Esophagus squamous epithelium (tissue), 4 donors: Measurements from ENCODE around the gene ULBP1.
"Not testable (repeated sequence)": the region's sequence is repeated elsewhere in the genome, so short reads cannot be mapped to it uniquely, and the experiment has no call there.

Experiments used
- POLR2A ChIP-seq, 4 donors: fragments of 450-650 bp; IDR thresholded peaks; one replicate each; pipeline ENCODE4 v1.6.1; 2017; ENCODE audit warnings: antibody characterized with exemption in 4 of 4, mild to moderate bottlenecking in 4 of 4, moderate library complexity in 3 of 4
- TF ChIP-seq, protein P1 (sequence below), 6 experiments: fragments of 450-650 bp in 4 of 6; fragments of 200-600 bp in 2 of 6; sonication (generic) in 2 of 6; IDR thresholded peaks; one replicate each; pipeline ENCODE4 v1.5.1; 2016 to 2019; ENCODE audit warnings: antibody characterized with exemption in 6 of 6, mild to moderate bottlenecking in 4 of 6, moderate library complexity in 4 of 6

DNA sequence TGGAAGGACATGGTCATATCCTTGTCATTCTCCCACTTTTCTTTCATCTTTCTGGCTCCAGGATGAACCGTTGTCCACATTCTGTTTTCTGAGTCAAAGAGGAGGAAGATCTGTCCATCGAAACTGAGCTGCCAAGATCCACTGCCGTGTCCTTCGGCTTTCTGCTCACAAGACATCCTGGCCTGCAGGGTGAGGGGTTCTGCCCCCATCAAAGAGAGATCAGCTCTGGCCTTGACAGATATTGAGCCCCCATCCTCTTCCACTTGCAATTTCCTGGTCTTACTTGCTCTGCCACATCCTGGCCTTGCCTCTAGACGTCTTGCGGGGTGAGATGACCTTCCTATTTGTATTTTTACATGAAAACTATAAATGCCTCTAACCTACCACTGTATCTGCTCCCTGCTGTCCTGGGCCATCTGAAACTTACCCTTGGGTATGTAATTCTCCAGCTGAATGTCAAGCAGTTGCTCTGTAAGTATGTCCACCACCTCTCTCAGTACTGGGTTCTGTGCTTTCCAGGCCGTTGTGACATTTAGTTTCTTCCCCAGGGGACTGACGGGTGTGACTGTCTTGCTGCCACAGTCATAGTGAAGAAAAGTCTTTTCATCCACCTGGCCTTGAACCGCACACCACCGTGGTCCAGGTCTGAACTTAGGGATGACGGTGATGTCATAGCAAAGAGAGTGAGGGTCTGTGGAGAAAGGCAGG is 44.5 kb upstream of the ULBP1 start:
- TF ChIP-seq, protein P1, sequence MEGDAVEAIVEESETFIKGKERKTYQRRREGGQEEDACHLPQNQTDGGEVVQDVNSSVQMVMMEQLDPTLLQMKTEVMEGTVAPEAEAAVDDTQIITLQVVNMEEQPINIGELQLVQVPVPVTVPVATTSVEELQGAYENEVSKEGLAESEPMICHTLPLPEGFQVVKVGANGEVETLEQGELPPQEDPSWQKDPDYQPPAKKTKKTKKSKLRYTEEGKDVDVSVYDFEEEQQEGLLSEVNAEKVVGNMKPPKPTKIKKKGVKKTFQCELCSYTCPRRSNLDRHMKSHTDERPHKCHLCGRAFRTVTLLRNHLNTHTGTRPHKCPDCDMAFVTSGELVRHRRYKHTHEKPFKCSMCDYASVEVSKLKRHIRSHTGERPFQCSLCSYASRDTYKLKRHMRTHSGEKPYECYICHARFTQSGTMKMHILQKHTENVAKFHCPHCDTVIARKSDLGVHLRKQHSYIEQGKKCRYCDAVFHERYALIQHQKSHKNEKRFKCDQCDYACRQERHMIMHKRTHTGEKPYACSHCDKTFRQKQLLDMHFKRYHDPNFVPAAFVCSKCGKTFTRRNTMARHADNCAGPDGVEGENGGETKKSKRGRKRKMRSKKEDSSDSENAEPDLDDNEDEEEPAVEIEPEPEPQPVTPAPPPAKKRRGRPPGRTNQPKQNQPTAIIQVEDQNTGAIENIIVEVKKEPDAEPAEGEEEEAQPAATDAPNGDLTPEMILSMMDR (IDR thresholded peaks at IDR 0.05): not testable (repeated sequence)
- TF ChIP-seq POLR2A (IDR thresholded peaks at IDR 0.05): not testable (repeated sequence)
